ENCODE results near the gene GUCY2C.

GUCY2C gene

DNA sequence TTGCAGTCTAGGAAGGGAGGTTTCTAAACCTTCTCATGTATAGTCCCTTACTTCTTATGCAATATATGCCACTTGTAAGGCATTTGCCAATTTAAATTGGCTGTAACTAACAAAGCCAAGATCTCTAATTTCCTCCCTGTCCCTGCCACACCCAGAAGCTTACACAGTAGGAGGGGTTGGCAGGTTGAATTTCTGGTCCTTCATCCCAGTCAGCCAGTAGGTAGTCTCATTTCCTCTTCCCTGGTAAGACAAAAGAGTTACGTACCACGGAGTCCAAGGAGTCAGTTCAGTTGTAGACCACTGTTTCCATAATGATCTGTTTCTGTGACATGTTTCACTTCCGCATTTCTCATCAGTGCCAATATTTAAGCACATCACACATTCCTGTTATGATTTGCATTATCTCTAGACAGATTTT lies 81.7 kb downstream of the GUCY2C start:
- peaks cover 50 to 74% of the 10 kb centered on the region in 2 experiments for H3K4me1 ChIP-seq (ENCODE audit: control insufficient read depth in 1 of 2, insufficient read depth in 1 of 2, low read depth in 1 of 2, low read length in 1 of 2)
- no peak overlapping the region for H3K4me3 ChIP-seq (ENCODE audit: low read depth in 1 of 2, low read length in 1 of 2)
- H3K27ac ChIP-seq, result peak overlapping the region; percentile 76

DNA sequence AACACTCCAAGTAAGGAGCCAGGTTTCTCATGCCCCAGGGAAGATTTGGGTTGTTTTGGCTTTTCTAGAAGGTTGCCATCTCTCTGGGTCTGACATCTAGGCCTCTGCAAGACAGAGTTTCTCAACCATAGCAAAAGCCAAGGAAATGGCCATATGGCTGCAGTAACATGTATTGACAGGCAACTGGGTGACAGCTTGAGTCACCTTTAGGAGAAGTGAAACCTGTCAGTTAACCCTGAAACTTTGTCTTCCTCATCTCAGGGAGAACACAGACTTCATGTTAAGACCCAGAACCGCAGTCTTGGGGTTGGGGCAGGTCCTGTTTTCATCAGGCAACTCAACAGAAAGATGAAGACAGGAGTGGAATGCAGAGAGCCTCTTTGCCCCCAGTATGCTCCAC lies 82.7 kb downstream of the GUCY2C start:
- Histone ChIP-seq H3K4me1 (ENCODE audit: control insufficient read depth in 1 of 2, insufficient read depth in 1 of 2, low read depth in 1 of 2, low read length in 1 of 2) (peaks cover 47 to 73% of the 10 kb centered on the region in 2 experiments), H3K27me3 (no peaks in the 10 kb centered on the region), H3K36me3 (no peaks in the 10 kb centered on the region), H3K9me3 (no peaks in the 10 kb centered on the region), H3K27ac (peak overlapping the region; percentile 76), H3K4me3 (ENCODE audit: low read depth in 1 of 2, low read length in 1 of 2) (no peak overlapping the region)
- TF ChIP-seq, protein P1, sequence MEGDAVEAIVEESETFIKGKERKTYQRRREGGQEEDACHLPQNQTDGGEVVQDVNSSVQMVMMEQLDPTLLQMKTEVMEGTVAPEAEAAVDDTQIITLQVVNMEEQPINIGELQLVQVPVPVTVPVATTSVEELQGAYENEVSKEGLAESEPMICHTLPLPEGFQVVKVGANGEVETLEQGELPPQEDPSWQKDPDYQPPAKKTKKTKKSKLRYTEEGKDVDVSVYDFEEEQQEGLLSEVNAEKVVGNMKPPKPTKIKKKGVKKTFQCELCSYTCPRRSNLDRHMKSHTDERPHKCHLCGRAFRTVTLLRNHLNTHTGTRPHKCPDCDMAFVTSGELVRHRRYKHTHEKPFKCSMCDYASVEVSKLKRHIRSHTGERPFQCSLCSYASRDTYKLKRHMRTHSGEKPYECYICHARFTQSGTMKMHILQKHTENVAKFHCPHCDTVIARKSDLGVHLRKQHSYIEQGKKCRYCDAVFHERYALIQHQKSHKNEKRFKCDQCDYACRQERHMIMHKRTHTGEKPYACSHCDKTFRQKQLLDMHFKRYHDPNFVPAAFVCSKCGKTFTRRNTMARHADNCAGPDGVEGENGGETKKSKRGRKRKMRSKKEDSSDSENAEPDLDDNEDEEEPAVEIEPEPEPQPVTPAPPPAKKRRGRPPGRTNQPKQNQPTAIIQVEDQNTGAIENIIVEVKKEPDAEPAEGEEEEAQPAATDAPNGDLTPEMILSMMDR (IDR thresholded peaks at IDR 0.05), result no peak

More for the DNA sequence above, 81.7 kb downstream of the GUCY2C start:
- Histone ChIP-seq H3K36me3 (no peaks in the 10 kb centered on the region), H3K9me3 (no peaks in the 10 kb centered on the region), H3K27me3 (no peaks in the 10 kb centered on the region)
- TF ChIP-seq, protein P1 (IDR thresholded peaks at IDR 0.05), result no peak

DNA sequence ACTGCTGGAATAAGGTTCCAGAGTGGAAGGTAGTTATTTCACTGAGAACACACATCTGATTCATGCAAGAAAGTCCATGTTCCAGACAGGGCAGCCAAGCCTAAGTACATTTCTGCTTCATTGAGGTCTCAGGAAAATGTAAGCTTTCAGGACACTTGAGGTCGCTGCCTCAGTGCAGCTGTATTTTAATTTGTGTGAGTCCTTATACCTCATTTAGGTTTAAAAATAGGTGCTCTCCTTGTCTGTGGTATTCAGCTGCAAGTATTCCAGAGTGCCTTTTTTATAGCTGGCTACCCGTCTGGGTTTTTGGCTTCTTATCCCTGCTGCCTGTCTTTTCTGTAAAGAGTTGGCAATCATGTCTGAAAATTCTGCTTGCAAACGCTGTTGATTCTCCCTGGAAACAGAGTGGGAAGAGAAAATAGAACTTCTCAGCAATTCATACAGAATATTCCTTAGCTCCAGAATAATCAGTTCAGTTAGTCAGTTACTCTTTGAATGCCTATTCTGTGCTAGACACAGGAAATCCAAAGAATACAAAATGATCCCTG lies 83.4 kb downstream of the GUCY2C start:
- no peaks in the 10 kb centered on the region for H3K27me3 ChIP-seq
- TF ChIP-seq, protein P1 (IDR thresholded peaks at IDR 0.05), result no peak
- H3K9me3 ChIP-seq, result no peaks in the 10 kb centered on the region
- no peaks in the 10 kb centered on the region for H3K36me3 ChIP-seq
- H3K27ac ChIP-seq, result peak overlapping the region; percentile 76
- peaks cover 50 to 73% of the 10 kb centered on the region in 2 experiments for H3K4me1 ChIP-seq (ENCODE audit: control insufficient read depth in 1 of 2, insufficient read depth in 1 of 2, low read depth in 1 of 2, low read length in 1 of 2)
- no peak overlapping the region for H3K4me3 ChIP-seq (ENCODE audit: low read depth in 1 of 2, low read length in 1 of 2)

DNA sequence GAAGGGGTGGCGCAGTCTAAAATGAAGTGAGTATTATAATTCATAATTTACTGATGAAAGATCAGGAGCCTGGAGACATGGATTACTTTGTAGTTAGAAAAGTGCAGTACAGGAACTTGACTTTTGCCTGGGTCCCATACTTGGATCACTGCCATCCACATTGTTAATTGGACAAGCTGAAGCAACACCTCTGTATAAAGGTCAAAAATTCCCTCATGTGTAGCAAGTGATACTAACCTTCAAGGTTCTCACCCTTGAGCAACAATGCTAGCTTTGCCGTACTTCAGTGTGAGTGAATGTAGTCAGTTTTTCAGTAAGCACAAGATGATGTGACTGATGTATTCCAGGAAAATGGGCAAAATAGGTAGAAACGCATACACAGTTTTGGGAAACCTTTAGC lies 84.1 kb downstream of the GUCY2C start:
- no peaks in the 10 kb centered on the region for H3K27me3 ChIP-seq

DNA sequence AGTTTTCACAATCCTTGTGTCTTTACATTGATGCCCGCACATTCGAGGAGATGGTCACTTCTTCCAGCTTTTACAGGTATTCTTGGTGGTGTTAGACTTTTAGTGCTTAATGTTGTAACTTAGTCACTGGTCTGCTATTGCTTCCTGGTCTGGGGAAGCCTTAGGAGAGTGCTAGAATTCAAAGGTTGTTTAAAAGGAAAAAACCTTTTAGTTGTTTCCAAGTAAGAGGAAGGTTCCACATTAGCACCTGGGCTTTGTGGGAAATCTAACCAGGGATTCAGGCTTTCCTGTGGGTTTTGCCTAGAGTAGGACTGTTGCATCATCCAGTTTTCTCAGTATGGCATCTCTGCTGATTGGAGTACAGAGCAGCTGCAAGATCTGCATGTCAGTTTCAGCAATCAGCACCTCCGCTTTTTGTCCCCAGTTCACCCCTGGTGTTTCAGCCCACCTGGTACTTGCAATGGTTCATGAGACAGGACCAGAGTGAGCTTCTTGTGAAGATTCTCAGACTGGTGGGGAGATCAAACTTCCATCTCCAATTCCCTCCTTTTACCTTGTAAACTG lies 84.7 kb downstream of the GUCY2C start:
- Histone ChIP-seq H3K27me3 (no peaks in the 10 kb centered on the region), H3K9me3 (no peaks in the 10 kb centered on the region), H3K36me3 (no peaks in the 10 kb centered on the region), H3K4me1 (ENCODE audit: control insufficient read depth in 1 of 2, insufficient read depth in 1 of 2, low read depth in 1 of 2, low read length in 1 of 2) (peaks cover 62 to 77% of the 10 kb centered on the region in 2 experiments), H3K27ac (peak overlapping the region; percentile 6), H3K4me3 (ENCODE audit: low read depth in 1 of 2, low read length in 1 of 2) (no peak overlapping the region)
- TF ChIP-seq, protein P1 (IDR thresholded peaks at IDR 0.05), result no peak

More for the DNA sequence above, 84.1 kb downstream of the GUCY2C start:
- TF ChIP-seq, protein P1 (IDR thresholded peaks at IDR 0.05), result no peak
- H3K27ac ChIP-seq, result no peak overlapping the region
- no peak overlapping the region for H3K4me3 ChIP-seq (ENCODE audit: low read depth in 1 of 2, low read length in 1 of 2)
- no peaks in the 10 kb centered on the region for H3K9me3 ChIP-seq
- peaks cover 57 to 73% of the 10 kb centered on the region in 2 experiments for H3K4me1 ChIP-seq (ENCODE audit: control insufficient read depth in 1 of 2, insufficient read depth in 1 of 2, low read depth in 1 of 2, low read length in 1 of 2)
- no peaks in the 10 kb centered on the region for H3K36me3 ChIP-seq

Data from neutrophil (primary cell).